GM21786 (cell line): ENCODE data around the gene SIT1.

Experiments
- ATAC-seq: cut with Tn5 transposase; IDR thresholded peaks from one replicate; pipeline ENCODE4 v1.9.1; 2021; ENCODE audit not compliant: unreplicated experiment

SIT1 gene

DNA sequence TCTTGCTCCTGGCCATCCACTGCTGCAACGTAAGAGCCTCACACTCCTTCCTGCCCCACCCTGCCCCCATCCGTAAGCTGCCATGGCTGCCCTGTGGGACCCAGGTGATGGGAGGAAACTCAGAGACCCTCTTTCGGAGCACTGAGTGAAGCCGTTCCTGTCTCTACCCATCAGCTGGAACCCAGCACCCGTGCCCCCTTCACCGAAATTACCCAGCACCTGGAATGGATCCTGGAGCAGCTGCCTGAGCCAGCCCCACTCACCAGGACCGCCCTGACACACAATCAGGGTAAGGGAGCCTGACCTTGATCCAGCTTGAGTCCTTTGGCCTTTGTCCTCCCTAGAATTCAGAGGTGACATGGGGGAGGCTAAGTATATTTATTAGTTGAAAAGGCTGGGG lies 42.5 kb downstream of the SIT1 start:
- no peak for ATAC-seq

DNA sequence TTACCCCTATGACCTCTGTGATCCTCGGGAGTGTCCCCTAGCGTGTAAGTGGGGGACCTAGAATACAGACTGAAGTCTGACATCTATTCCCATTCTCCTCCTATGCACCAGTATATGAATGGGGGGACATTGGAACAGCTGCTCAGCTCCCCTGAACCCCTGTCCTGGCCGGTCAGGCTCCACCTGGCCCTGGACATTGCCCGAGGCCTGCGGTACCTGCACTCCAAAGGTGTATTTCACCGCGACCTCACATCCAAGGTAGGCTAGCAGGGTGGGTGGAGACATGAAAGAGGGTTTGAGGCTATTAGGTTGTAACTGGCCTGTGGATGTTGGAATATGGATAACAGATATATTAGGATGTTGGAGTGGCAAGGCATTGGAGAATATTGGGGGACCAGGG lies 44.0 kb downstream of the SIT1 start:
- no peak for ATAC-seq

DNA sequence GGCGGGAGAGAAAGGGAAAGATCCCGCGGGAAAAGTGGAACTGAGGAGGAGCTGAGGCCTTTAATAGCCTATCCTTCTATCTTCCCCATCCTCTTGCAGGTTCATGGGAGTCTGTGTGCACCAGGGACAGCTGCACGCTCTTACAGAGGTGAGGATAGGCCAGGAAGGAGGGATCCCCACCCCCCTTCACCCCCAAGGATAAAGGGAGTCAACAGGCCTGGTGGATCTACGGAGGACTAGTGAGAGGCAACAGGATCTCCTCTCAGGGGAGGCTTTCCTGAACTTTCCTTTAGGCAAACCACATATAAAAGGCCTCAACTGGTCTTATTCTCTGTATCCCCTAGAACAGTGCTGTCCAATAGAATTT lies 44.6 kb downstream of the SIT1 start:
- ATAC-seq, result no peak

DNA sequence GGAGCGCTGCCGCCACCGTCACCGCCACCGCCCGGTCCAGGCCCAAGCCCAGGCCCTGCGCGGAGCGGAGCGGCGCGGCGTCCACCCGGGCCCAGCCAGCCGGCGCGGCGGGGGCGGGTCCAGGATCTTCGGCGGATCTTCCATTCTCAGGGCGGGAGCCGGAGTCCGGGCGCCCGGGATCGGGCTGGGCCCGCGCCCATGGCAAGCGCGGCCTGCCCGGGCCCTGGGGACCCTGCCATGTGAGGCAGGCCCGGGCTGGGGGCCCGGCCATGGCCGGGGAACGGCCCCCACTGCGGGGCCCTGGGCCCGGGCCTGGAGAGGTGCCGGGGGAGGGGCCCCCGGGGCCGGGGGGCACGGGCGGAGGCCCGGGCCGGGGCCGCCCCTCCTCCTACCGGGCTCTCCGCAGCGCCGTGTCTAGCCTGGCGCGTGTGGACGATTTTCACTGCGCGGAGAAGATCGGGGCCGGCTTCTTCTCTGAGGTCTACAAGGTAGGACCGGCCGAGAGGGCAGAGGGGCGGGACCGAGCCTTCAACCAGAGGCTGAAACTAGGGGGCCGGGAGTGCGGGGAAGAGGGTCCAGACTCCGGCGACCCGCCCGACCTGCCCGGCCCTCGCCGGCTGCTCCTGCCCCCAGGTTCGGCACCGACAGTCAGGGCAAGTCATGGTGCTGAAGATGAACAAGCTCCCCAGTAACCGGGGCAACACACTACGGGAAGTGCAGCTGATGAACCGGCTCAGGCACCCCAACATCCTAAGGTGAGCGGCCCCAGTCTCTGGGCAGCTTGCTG lies 45.2 kb downstream of the SIT1 start:
- ATAC-seq, result peak; percentile 1

DNA sequence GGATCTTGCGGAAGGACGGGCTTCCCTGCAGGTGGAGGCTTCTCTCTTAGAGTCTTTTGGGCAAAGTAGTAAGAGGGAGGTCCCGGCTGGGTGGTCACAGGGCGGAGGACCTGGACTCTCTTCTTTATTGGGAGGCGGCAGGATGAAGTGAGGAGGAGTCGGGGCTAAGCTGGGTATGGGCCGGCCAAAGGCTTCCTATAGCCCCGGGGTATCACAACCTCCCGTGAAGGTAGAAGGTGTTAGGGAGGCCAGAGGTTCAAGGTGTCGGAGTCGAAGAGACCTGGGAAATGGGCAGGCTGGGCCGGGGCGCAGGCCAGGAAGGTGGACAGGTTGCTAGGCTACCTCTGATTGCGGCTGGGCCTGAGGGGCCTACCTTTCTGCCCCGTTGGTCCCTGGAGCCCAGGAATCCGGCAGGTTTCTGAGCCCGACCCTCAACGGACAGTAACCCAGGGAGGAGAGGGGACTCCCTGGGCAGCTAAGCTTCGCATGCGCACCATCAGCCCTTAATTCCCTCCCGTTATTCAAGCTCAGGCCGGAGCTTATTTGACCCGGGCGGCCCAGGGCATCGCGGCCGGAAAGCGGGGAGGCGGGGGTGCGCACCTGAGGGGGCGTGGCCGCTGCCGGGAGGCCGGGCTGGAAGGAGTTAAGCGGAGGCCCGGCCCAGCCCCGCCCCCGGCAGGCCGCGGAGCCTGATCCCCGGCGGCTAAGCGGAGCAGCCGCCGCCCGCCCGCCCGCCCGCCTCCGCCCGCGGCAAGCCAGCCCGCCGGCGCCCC lies 46.0 kb downstream of the SIT1 start, which contains the start of gene TESK1:
Gene TESK1 (plus strand): TSS at position 685 of the 773 bp plus-strand sequence. CDS start 358 bp downstream, outside the sequence.
- peak; percentile 39 for ATAC-seq

DNA sequence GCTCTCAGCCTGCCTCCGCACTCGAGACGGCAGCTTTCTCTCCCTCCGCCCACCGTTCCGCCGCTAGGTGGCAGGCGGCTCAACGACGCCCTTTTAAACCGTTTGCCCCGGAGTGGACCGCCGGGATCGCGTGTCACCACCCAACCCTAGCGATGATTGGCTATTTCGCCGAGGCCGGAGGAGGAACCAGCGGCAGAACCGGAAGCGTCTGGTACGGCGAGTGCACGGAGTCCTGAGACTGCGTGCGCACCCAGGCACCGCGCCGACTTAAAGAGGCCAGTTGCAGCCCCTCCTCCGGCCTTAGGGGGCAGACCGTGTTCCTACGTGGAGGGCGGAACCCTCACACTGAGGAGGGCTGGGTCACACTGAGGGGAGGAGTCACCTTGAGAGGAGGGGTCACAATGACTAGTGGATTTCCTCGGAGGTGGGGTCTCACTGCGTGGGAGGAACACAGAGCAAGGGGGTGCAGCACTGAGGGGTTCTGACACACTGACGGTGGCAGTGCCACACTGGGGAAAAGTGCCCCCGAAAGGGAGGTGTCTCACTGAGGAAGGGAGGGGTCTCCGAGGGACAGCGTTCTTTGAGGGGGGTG lies 46.6 kb downstream of the SIT1 start:
- ATAC-seq, result peak; percentile 90

DNA sequence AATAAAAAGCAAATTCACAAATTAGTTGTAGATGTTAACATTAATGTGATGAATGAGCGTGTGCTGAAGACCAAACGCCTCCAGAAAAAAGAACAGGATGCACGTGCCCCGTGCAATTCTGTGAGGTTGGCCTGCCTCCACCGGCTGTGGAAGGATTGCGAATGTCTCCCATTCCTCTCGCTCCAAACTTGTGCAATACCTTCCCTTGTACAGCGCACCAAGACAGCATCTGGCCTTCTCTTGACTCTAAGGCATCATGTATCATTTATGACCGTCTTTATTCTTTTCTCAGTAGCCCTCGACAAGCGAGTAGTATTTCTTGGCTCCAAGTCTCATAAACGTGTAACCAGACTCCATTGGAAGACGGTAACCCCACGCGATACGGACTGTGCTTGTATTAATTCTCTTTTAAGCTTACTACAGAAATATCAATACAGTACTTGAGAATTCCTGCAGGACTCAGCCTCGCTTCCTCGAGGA lies 47.2 kb downstream of the SIT1 start:
- ATAC-seq, result no peak

DNA sequence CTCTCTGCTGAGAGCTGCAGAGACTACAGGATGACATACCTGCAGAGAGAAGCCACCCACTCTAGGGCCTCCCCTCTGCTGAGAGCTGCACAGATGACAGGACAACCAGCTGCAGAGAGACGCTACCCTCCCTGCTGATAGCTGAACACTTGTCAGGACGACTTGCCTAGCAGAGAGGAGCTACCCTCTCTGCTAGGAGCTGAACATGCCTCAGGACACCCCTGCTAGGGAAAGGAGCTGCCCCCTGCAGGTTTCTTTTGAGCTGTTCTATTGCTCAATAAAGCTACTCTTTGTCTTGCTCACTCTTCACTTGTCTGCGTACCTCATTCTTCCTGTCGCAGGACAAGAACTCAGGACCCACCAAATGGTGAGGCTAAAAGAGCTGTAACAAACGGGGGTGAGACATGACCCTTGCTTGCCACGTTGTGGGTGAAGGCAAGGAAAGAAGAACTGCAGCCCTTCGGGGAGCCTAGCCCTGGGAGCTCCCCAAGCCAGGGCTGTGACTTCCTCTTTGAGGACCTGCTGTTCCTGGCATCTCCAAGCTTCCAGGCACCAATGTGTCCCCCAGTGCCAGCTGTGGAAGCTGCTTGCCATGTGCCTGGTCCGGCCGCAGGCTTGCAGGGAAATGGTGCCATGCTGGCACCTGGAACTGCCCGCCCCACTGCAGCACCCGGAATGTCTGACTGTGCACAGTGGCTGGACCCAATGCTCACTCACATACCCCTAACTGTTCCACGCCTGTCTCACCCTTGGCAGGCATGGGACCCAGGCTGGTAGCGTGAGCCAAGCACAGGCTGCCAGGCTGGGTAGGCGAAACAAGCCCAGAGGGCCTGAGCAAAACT lies 50.7 kb downstream of the SIT1 start:
- ATAC-seq, result no peak
